Smooth muscle cell (in vitro differentiated cells): Measurements from ENCODE around the gene NSUN6. TPM values are rescaled to one million over a fixed set of nuclear protein-coding genes. Genes with fewer than 3 reads are reported as not detected.

Source experiments
- DNase-seq: peaks from one replicate; lab custom pipeline; 2025; ENCODE audit not compliant: unreplicated experiment; lab: John Stamatoyannopoulos, UW
- H2AFZ ChIP-seq: fragments of 200-600 bp; sonication (generic); 2 replicates; pipeline ENCODE4 v1.6.0; 2016; ENCODE audit warnings: antibody characterized with exemption, low read depth, mild to moderate bottlenecking
- H3F3A ChIP-seq: fragments of 200-600 bp; sonication (generic); 2 replicates; pipeline ENCODE4 v1.6.0; 2017; ENCODE audit warnings: antibody characterized with exemption, low read depth
- H3K27ac ChIP-seq: fragments of 200-600 bp; sonication (generic); 2 replicates; pipeline ENCODE4 v1.5.1; 2016; ENCODE audit warnings: low read depth, mild to moderate bottlenecking
- H3K27me3 ChIP-seq: fragments of 200-600 bp; sonication (generic); 2 replicates; pipeline ENCODE4 v1.6.1; 2016; ENCODE audit warnings: low read depth, mild to moderate bottlenecking
- H3K36me3 ChIP-seq: fragments of 200-600 bp; sonication (generic); 2 replicates; pipeline ENCODE4 v1.5.1; 2016; ENCODE audit warnings: low read depth
- H3K4me1 ChIP-seq: fragments of 200-600 bp; sonication (generic); 2 replicates; pipeline ENCODE4 v1.5.1; 2016; ENCODE audit warnings: low read depth
- H3K4me2 ChIP-seq: fragments of 200-600 bp; sonication (generic); 2 replicates; pipeline ENCODE4 v1.6.0; 2016; ENCODE audit warnings: mild to moderate bottlenecking
- H3K4me3 ChIP-seq: fragments of 200-600 bp; sonication (generic); 2 replicates; pipeline ENCODE4 v1.5.1; 2016; ENCODE audit warnings: mild to moderate bottlenecking
- H3K79me2 ChIP-seq: fragments of 200-600 bp; sonication (generic); 2 replicates; pipeline ENCODE4 v1.6.0; 2016; ENCODE audit warnings: low read depth, mild to moderate bottlenecking
- H3K9ac ChIP-seq: fragments of 200-600 bp; sonication (generic); 2 replicates; pipeline ENCODE4 v1.6.0; 2016; ENCODE audit warnings: low read depth
- H3K9me3 ChIP-seq: fragments of 200-600 bp; sonication (generic); replicated peaks from 2 replicates; pipeline ENCODE4 v1.5.1; 2016; ENCODE audit warnings: low read depth
- H4K20me1 ChIP-seq: fragments of 200-600 bp; sonication (generic); 2 replicates; pipeline ENCODE4 v1.6.0; 2016; ENCODE audit warnings: low read depth
- CTCF ChIP-seq: fragments of 200-600 bp; sonication (generic); IDR thresholded peaks from 2 replicates; pipeline ENCODE4 v1.5.1; 2017; ENCODE audit warnings: borderline replicate concordance, mild to moderate bottlenecking, antibody characterized with exemption; ENCODE audit not compliant: insufficient read depth, poor library complexity, severe bottlenecking
- WGBS: methylation state at CpG from one replicate; pipeline ENCODE4 v1.1.7; 2016; ENCODE audit warnings: low lambda C conversion rate; 5-methylcytosine and 5-hydroxymethylcytosine counted together
- polyA plus RNA-seq: library from polyadenylated mRNA; unstranded; fragments of >200 nt; fragmentation: Nextera tagmentation; extraction: Ambion mirVana; gene quantifications from 2 replicates; pipeline ENCODE4 v1.2.1, GENCODE V29; 2016
- total RNA-seq: library from RNA; depleted of rRNA; stranded (reverse); fragments of >200 nt; gene quantifications from 2 replicates; pipeline ENCODE4 v1.2.3, GENCODE V29; 2014

Gene NSUN6
- total and polyA plus RNA-seq, 2 experiments from 2014 or later, result 6.1 to 7.2 TPM

GRCh38 chr10:18554479-18554878 is 96.9 kb downstream of the NSUN6 start:
- Histone ChIP-seq H3K27me3 (no peaks in the 10 kb centered on the region), H3K4me3 (no peak overlapping the region), H3K36me3 (peaks cover 23% of the 10 kb centered on the region), H3K79me2 (no peaks in the 10 kb centered on the region), H4K20me1 (no peaks in the 10 kb centered on the region), H3K9me3 (peaks cover 2% of the 10 kb centered on the region), H3F3A (no peaks in the 10 kb centered on the region), H2AFZ (no peak overlapping the region), H3K27ac (no peak overlapping the region), H3K4me2 (no peak overlapping the region), H3K9ac (no peak overlapping the region), H3K4me1 (no peaks in the 10 kb centered on the region)
- whole genome bisulfite sequencing, result 96% methylated on average over 3 of the region's 3 CpGs
- no peak for TF ChIP-seq CTCF
- no peak for DNase-seq

GRCh38 chr10:18551473-18551872 is 99.9 kb downstream of the NSUN6 start:
- Histone ChIP-seq H3K27me3 (no peaks in the 10 kb centered on the region), H2AFZ (no peak overlapping the region), H3K9me3 (no peaks in the 10 kb centered on the region), H3K36me3 (peaks cover 22% of the 10 kb centered on the region), H3K4me3 (no peak overlapping the region), H3K4me2 (no peak overlapping the region), H3K9ac (no peak overlapping the region), H3K27ac (no peak overlapping the region), H4K20me1 (no peaks in the 10 kb centered on the region), H3F3A (no peaks in the 10 kb centered on the region), H3K79me2 (no peaks in the 10 kb centered on the region), H3K4me1 (no peaks in the 10 kb centered on the region)
- no peak for TF ChIP-seq CTCF
- 98% methylated on average over 2 of the region's 2 CpGs for WGBS
- no peak for DNase-seq

GRCh38 chr10:18549105-18549504 is 102.3 kb downstream of the NSUN6 start:
- no peak overlapping the region for H3K9ac ChIP-seq
- no peak for DNase-seq
- H3K79me2 ChIP-seq, result no peaks in the 10 kb centered on the region
- H3K4me3 ChIP-seq, result no peak overlapping the region
- WGBS, result 88% methylated on average over 2 of the region's 2 CpGs
- H3K27me3 ChIP-seq, result no peaks in the 10 kb centered on the region
- H3K4me2 ChIP-seq, result no peak overlapping the region
- H3K4me1 ChIP-seq, result no peaks in the 10 kb centered on the region
- H3F3A ChIP-seq, result no peaks in the 10 kb centered on the region
- H3K36me3 ChIP-seq, result peaks cover 8% of the 10 kb centered on the region
- no peaks in the 10 kb centered on the region for H3K9me3 ChIP-seq
- H2AFZ ChIP-seq, result no peak overlapping the region
- no peak for TF ChIP-seq CTCF
- no peaks in the 10 kb centered on the region for H4K20me1 ChIP-seq
- H3K27ac ChIP-seq, result no peak overlapping the region

- no peaks in the 10 kb centered on the region for H3K27me3 ChIP-seq
- no peak overlapping the region for H3K4me3 ChIP-seq
- H3K79me2 ChIP-seq, result no peaks in the 10 kb centered on the region
- H3K27ac ChIP-seq, result no peak overlapping the region
- no peak overlapping the region for H2AFZ ChIP-seq
- no peak for TF ChIP-seq CTCF
- no peaks in the 10 kb centered on the region for H3K4me1 ChIP-seq
- peaks cover 5% of the 10 kb centered on the region for H3K36me3 ChIP-seq
- no peaks in the 10 kb centered on the region for H4K20me1 ChIP-seq
- H3K4me2 ChIP-seq, result no peak overlapping the region
- DNase-seq, result no peak
- H3K9me3 ChIP-seq, result no peaks in the 10 kb centered on the region
- WGBS, result 97% methylated on average over 7 of the region's 7 CpGs
- H3K9ac ChIP-seq, result no peak overlapping the region
- H3F3A ChIP-seq, result no peaks in the 10 kb centered on the region
These were observed 105.6 kb downstream of the NSUN6 start for GRCh38 chr10:18545621-18546305.
